Uterus (tissue), 4 donors: Measurements from ENCODE around the gene MOB3C. TPM values are rescaled to one million over a fixed set of nuclear protein-coding genes. Genes with fewer than 3 reads are reported as not detected.

Experiments used
- DNase-seq, 2 donors: peaks; one replicate each; pipeline ENCODE4 v3.0.0-alpha.2; 2019 to 2020
- H3K27ac ChIP-seq, 2 donors: fragments of 200-600 bp; sonication (generic); 1 replicate in 1 of 2; 2 replicates in 1 of 2; pipeline ENCODE4 v1.5.1; 2016 to 2018
- H3K27me3 ChIP-seq, 2 donors: fragments of 200-600 bp; sonication (generic); one replicate each; pipeline ENCODE4 v1.5.1; 2018 to 2019; ENCODE audit warnings: control low read depth in 1 of 2
- H3K36me3 ChIP-seq, 2 donors: fragments of 200-600 bp; sonication (generic); one replicate each; pipeline ENCODE4 v1.5.1; 2019; ENCODE audit warnings: control low read depth in 1 of 2
- H3K4me1 ChIP-seq, 2 donors: fragments of 200-600 bp; sonication (generic); one replicate each; pipeline ENCODE4 v1.5.1; 2018 to 2019; ENCODE audit warnings: control low read depth in 1 of 2
- H3K4me3 ChIP-seq, 2 donors: fragments of 200-600 bp; sonication (generic); 1 replicate in 1 of 2; 2 replicates in 1 of 2; pipeline ENCODE4 v1.5.1; 2018 to 2019; ENCODE audit warnings: mild to moderate bottlenecking in 1 of 2
- H3K9me3 ChIP-seq, 2 donors: fragments of 200-600 bp; sonication (generic); one replicate each; pipeline ENCODE4 v1.5.1; 2019; ENCODE audit warnings: control low read depth in 1 of 2
- CTCF ChIP-seq, 4 experiments: fragments of 200-600 bp in 2 of 4; fragments of 450-650 bp in 2 of 4; sonication (generic) in 2 of 4; IDR thresholded peaks; one replicate each; pipeline ENCODE4 v1.5.1; 2016 to 2019; ENCODE audit warnings: antibody characterized with exemption in 4 of 4, mild to moderate bottlenecking in 2 of 4, moderate library complexity in 1 of 4
- POLR2A ChIP-seq, 2 donors: fragments of 450-650 bp; IDR thresholded peaks; one replicate each; pipeline ENCODE4 v1.6.1; 2016; ENCODE audit warnings: antibody characterized with exemption in 2 of 2, mild to moderate bottlenecking in 1 of 2, moderate library complexity in 1 of 2
- intact Hi-C: fragments of 100-400 bp; cut with DNase I; formaldehyde crosslinking; loops from one replicate; pipeline ENCODE4 v1.15.1; 2023; ENCODE audit warnings: low total_unique reads
- total RNA-seq, 4 donors: library from RNA; depleted of rRNA in 3 of 4; stranded (reverse); fragments of >200 nt in 3 of 4; gene quantifications; one replicate each; pipeline versions ENCODE4 v1.1.0 to v1.2.4, GENCODE V29; 2014 to 2023
- donor health status: DM: yes; HTN: yes; CAD: no.

Gene MOB3C
- total RNA-seq, 4 donors from 2014 or later, result 6.9 to 22.5 (median 16.6) TPM

GRCh38 chr1:46558141-46558963, 58.3 kb downstream of the MOB3C start:
- no peak overlapping the region for H3K27ac ChIP-seq
- H3K36me3 ChIP-seq, result no peaks in the 10 kb centered on the region
- intact Hi-C loops, result no loop called here
- no peak for DNase-seq
- no peaks in the 10 kb centered on the region for H3K9me3 ChIP-seq
- no peak overlapping the region for H3K4me3 ChIP-seq
- no peak for TF ChIP-seq CTCF (IDR thresholded peaks at IDR 0.05)
- no peak for TF ChIP-seq POLR2A (IDR thresholded peaks at IDR 0.05)
- H3K4me1 ChIP-seq, result no peaks in the 10 kb centered on the region
- no peaks in the 10 kb centered on the region for H3K27me3 ChIP-seq

Other genes with a start within 250 kb of the MOB3C start
- 10 to 100 TPM; 10.6 to 40.2 (median 15.8) TPM for gene FAAH, start 222.5 kb downstream of the MOB3C start, total RNA-seq
- gene DMBX1, start 127.0 kb downstream of the MOB3C start, total RNA-seq, result under 1 TPM in 1 of 4 donors, not detected in 3; 0.07 TPM
- not detected for gene KNCN, start 65.2 kb downstream of the MOB3C start, total RNA-seq
- gene MKNK1, start 12.5 kb downstream of the MOB3C start, total RNA-seq, result 10 to 100 TPM in 3 of 4 donors, 1 to 10 TPM in 1; 4.9 to 53.0 (median 24.3) TPM
- 10 to 100 TPM in 3 of 4 donors, 1 to 10 TPM in 1; 8.2 to 59.7 (median 40.8) TPM for gene ATPAF1, start 51.6 kb upstream of the MOB3C start, total RNA-seq
- not detected for gene TEX38, start 55.0 kb upstream of the MOB3C start, total RNA-seq
- 100 to 1,000 TPM in 2 of 4 donors, 10 to 100 TPM in 2; 63.5 to 188 (median 96.0) TPM for gene EFCAB14, start 102.3 kb upstream of the MOB3C start, total RNA-seq
- gene CYP4B1, start 182.2 kb upstream of the MOB3C start, total RNA-seq, result 10 to 100 TPM in 2 of 4 donors, 1 to 10 TPM in 2; 4.9 to 37.6 (median 10.1) TPM